B cell (primary cell): Measurements from ENCODE around the gene UTP3. TPM values are rescaled to one million over a fixed set of nuclear protein-coding genes. Genes with fewer than 3 reads are reported as not detected.
A peak's percentile ranks its signal among the peaks of the same experiment; 100 is the strongest.

ENCODE experiments used
- ATAC-seq: fragments of 200-7000 bp; cut with Tn5 transposase; one replicate; pipeline ENCODE4 v1.10.0; 2021; ENCODE audit warnings: low read depth, mild to moderate bottlenecking, moderate number of reproducible peaks, moderate library complexity
- CTCF ChIA-PET: fragments of 350-600 bp; sonication (Branson Sonifier 250); formaldehyde crosslinking; loops from one replicate; lab custom pipeline; 2021; ENCODE audit warnings: antibody characterized with exemption, inconsistent platforms; lab: Charles Lee
- POLR2A ChIA-PET: fragments of 350-600 bp; sonication (Branson Sonifier 250); formaldehyde crosslinking; loops from one replicate; lab custom pipeline; 2021; ENCODE audit warnings: antibody characterized with exemption; lab: Charles Lee
- DNase-seq: peaks from one replicate; pipeline ENCODE4 v3.0.0; 2013
- H2AFZ ChIP-seq: 2 replicates; pipeline ENCODE4 v1.6.1; 2012; ENCODE audit warnings: mild to moderate bottlenecking, low read depth, low read length; ENCODE audit not compliant: insufficient read depth, poor library complexity, severe bottlenecking
- H3K27ac ChIP-seq, 2 donors: 1 replicate in 1 of 2; 2 replicates in 1 of 2; pipeline ENCODE4 v1.5.1; 2012 to 2013; ENCODE audit warnings: low read length in 2 of 2, mild to moderate bottlenecking in 2 of 2, moderate library complexity in 1 of 2
- H3K27me3 ChIP-seq, 4 experiments: fragments of 200-600 bp in 1 of 4; sonication (generic) in 1 of 4; replicated peaks in 1 of 4; 1 replicate in 2 of 4; 2 replicates in 2 of 4; pipeline versions ENCODE4 v1.6.1 to v1.7.0; 2013 to 2016; ENCODE audit warnings: low read length in 3 of 4, mild to moderate bottlenecking in 2 of 4, mixed read lengths in 1 of 4, moderate library complexity in 1 of 4; ENCODE audit not compliant: insufficient read depth in 4 of 4, control insufficient read depth in 3 of 4; ENCODE audit errors: control extremely low read depth in 1 of 4
- H3K36me3 ChIP-seq, 2 experiments: replicated peaks in 1 of 2; 1 replicate in 1 of 2; 2 replicates in 1 of 2; pipeline versions ENCODE4 v1.6.1 to v1.7.1; 2013; ENCODE audit warnings: low read length in 1 of 2; ENCODE audit not compliant: insufficient read depth in 2 of 2, control insufficient read depth in 1 of 2; ENCODE audit errors: control extremely low read depth in 1 of 2, extremely low read depth in 1 of 2
- H3K4me1 ChIP-seq, 2 donors: fragments of 200-600 bp in 1 of 2; sonication (generic) in 1 of 2; 1 replicate in 1 of 2; 2 replicates in 1 of 2; pipeline versions ENCODE4 v1.5.1 to v1.6.1; 2013 to 2017; ENCODE audit warnings: low read length in 2 of 2; ENCODE audit not compliant: control insufficient read depth in 2 of 2, insufficient read depth in 2 of 2
- H3K4me2 ChIP-seq: replicated peaks from 2 replicates; pipeline ENCODE3; 2012; ENCODE audit warnings: mild to moderate bottlenecking, low read depth, low read length; ENCODE audit not compliant: poor library complexity, severe bottlenecking
- H3K4me3 ChIP-seq, 5 experiments: fragments of 200-600 bp in 1 of 5; sonication (generic) in 1 of 5; 1 replicate in 3 of 5; 2 replicates in 2 of 5; pipeline versions ENCODE4 v1.5.1 to v1.7.0; 2011 to 2016; ENCODE audit warnings: low read length in 4 of 5, mild to moderate bottlenecking in 4 of 5, low read depth in 2 of 5, control low read depth in 1 of 5, moderate library complexity in 1 of 5; ENCODE audit not compliant: insufficient read depth in 1 of 5; ENCODE audit errors: control extremely low read depth in 1 of 5, extremely low read depth in 1 of 5
- H3K79me2 ChIP-seq: fragments of 200-600 bp; sonication (generic); one replicate; pipeline ENCODE4 v1.6.0; 2016; ENCODE audit warnings: low read length; ENCODE audit not compliant: control insufficient read depth, insufficient read depth
- H3K9ac ChIP-seq: fragments of 200-600 bp; sonication (generic); 2 replicates; pipeline ENCODE4 v1.6.1; 2017; ENCODE audit warnings: mild to moderate bottlenecking, low read length, moderate library complexity
- H3K9me3 ChIP-seq, 3 donors: one replicate each; pipeline versions ENCODE4 v1.6.1 to v1.7.1; 2013; ENCODE audit warnings: low read length in 2 of 3; ENCODE audit not compliant: control insufficient read depth in 2 of 3, insufficient read depth in 1 of 3; ENCODE audit errors: control extremely low read depth in 1 of 3
- H4K20me1 ChIP-seq: 2 replicates; pipeline ENCODE4 v1.6.0; 2012; ENCODE audit warnings: mild to moderate bottlenecking, low read length; ENCODE audit not compliant: insufficient read depth, control insufficient read depth, poor library complexity, severe bottlenecking
- H3K27ac Mint-ChIP-seq: one replicate; pipeline ENCODE4 v1.8.0; 2021; ENCODE audit warnings: mixed read lengths
- H3K27me3 Mint-ChIP-seq: one replicate; pipeline ENCODE4 v1.8.0; 2021; ENCODE audit warnings: mixed read lengths
- H3K4me1 Mint-ChIP-seq: one replicate; pipeline ENCODE4 v1.8.0; 2021; ENCODE audit warnings: mixed read lengths
- H3K4me3 Mint-ChIP-seq: one replicate; pipeline ENCODE4 v1.8.0; 2021; ENCODE audit warnings: mixed read lengths
- H3K9me3 Mint-ChIP-seq: one replicate; pipeline ENCODE4 v1.8.0; 2022; ENCODE audit warnings: mixed read lengths; ENCODE audit not compliant: insufficient read depth
- CTCF ChIP-seq: fragments of 200-600 bp; IDR thresholded peaks from one replicate; pipeline ENCODE4 v1.8.0; 2022; ENCODE audit warnings: antibody characterized with exemption, mild to moderate bottlenecking
- EZH2 ChIP-seq: IDR thresholded peaks from 2 replicates; pipeline ENCODE4 v1.6.1; 2012; ENCODE audit warnings: borderline replicate concordance, low read depth, mild to moderate bottlenecking, moderate library complexity, low read length; ENCODE audit not compliant: insufficient read depth, poor library complexity, severe bottlenecking
- WGBS: methylation state at CpG from one replicate; pipeline ENCODE4 v1.1.5; 2013; ENCODE audit warnings: missing lambda C conversion rate; ENCODE audit not compliant: insufficient coverage; 5-methylcytosine and 5-hydroxymethylcytosine counted together
- intact Hi-C: fragments of 100-400 bp; cut with micrococcal nuclease; formaldehyde crosslinking; loops from one replicate; pipeline ENCODE4 v1.10.0; 2022
- polyA plus RNA-seq: library from polyadenylated mRNA; depleted of rRNA; stranded (reverse); fragments of >200 nt; gene quantifications from 2 replicates; pipeline ENCODE4 v1.2.3, GENCODE V29; 2012
- total RNA-seq, 2 donors: library from RNA; stranded (reverse); fragments of 120-200 nt in 1 of 2; gene quantifications; 1 replicate in 1 of 2; 2 replicates in 1 of 2; pipeline versions ENCODE4 v1.2.3 to v1.2.4, GENCODE V29; 2013 to 2022

The UTP3 gene
- total and polyA plus RNA-seq, 2 donors (not counting 1 experiment from before 2014, with no cell fraction given): 6.2 to 42.2 TPM

GRCh38 chr4:70705183-70706043, 17.1 kb downstream of the UTP3 start:
- WGBS: under 1% methylated on average over 86 of the region's 86 CpGs

More at GRCh38 chr4:70705183-70706043, 17.1 kb downstream of the UTP3 start:
- TF ChIP-seq EZH2: no peak
- no peak for TF ChIP-seq CTCF
- CTCF ChIA-PET: interaction anchor here (0.9 to 4.2 kb wide), 19 partner anchors 10 to 305 kb away, joined by 3 to 59 read pairs (median 4); partner anchors contain the start of genes GRSF1, MOB1B and UTP3
- POLR2A ChIA-PET: interaction anchor here (0.5 to 3.2 kb wide), 15 partner anchors 14 to 291 kb away, joined by 3 to 29 read pairs (median 4); partner anchors contain the start of genes GRSF1, JCHAIN, MOB1B and UTP3
- H3K9me3 Mint-ChIP-seq: no peaks in the 10 kb centered on the region
- peak; percentile 83 for DNase-seq
- Histone ChIP-seq H3K79me2 (peaks cover 32% of the 10 kb centered on the region), H3K27ac (peak overlapping the region; percentile 59 to 80), H3K36me3 (no peaks in the 10 kb centered on the region), H4K20me1 (no peaks in the 10 kb centered on the region), H3K27me3 (no peaks in the 10 kb centered on the region), H3K4me3 (peak overlapping the region; percentile 75 to 88 (median 82)), H3K9me3 (no peaks in the 10 kb centered on the region), H2AFZ (peak overlapping the region; percentile 93), H3K4me2 (peak overlapping the region; percentile 80), H3K4me1 (peaks cover 17 to 25% of the 10 kb centered on the region in 2 donors), H3K9ac (peak overlapping the region; percentile 78)
- H3K27me3 Mint-ChIP-seq: no peaks in the 10 kb centered on the region
- H3K27ac Mint-ChIP-seq: peak overlapping the region; percentile 90
- peak overlapping the region; percentile 96 for H3K4me3 Mint-ChIP-seq
- ATAC-seq: peak; percentile 64
- intact Hi-C loops: loop anchor here (1.0 to 5.0 kb wide), 6 partner anchors 29 to 288 kb away; partner anchors contain the start of genes DCK and MOB1B
- peaks cover 29% of the 10 kb centered on the region for H3K4me1 Mint-ChIP-seq
